ENCODE measurements around the gene DSTYK. TPM values are rescaled to one million over a fixed set of nuclear protein-coding genes. Genes with fewer than 3 reads are reported as not detected.
A peak's percentile ranks its signal among the peaks of the same experiment; 100 is the strongest.
"Not testable (repeated sequence)": the region's sequence is repeated elsewhere in the genome, so short reads cannot be mapped to it uniquely, and the experiment has no call there.

DSTYK gene
- polyA plus RNA-seq, 2 donors: 3.2 to 3.4 TPM

- no peaks in the 10 kb centered on the region for H3K27me3 ChIP-seq (ENCODE audit: control insufficient read depth in 1 of 2, insufficient read depth in 2 of 2, low read length in 2 of 2)
- H3K9me3 ChIP-seq (ENCODE audit: control insufficient read depth in 2 of 2, insufficient read depth in 1 of 2, low read depth in 1 of 2, low read length in 1 of 2): no peaks in the 10 kb centered on the region
- H3K4me3 ChIP-seq (ENCODE audit: low read depth in 1 of 2, low read length in 2 of 2): no peak overlapping the region
- peaks cover 2% of the 10 kb centered on the region in 2 donors for H3K4me1 ChIP-seq (ENCODE audit: control insufficient read depth in 2 of 2, insufficient read depth in 2 of 2, low read length in 1 of 2)
- WGBS, 2 donors: 35 to 49% methylated on average over 2 of the region's 2 CpGs
- H3K27ac ChIP-seq (ENCODE audit: low read depth in 2 of 2, low read length in 1 of 2): no peak overlapping the region
- H3K36me3 ChIP-seq (ENCODE audit: control insufficient read depth in 2 of 2, insufficient read depth in 2 of 2, low read length in 1 of 2): peaks cover 5% of the 10 kb centered on the region in 2 donors
These were observed 23.4 kb downstream of the DSTYK start for GRCh38 chr1:205188098-205188497.

GRCh38 chr1:205187420-205187819 lies 24.1 kb downstream of the DSTYK start:
- peak overlapping the region in 1 of 2 donors; percentile 19 for H3K27ac ChIP-seq (ENCODE audit: low read depth in 2 of 2, low read length in 1 of 2)
- no peaks in the 10 kb centered on the region for H3K27me3 ChIP-seq (ENCODE audit: control insufficient read depth in 1 of 2, insufficient read depth in 2 of 2, low read length in 2 of 2)
- H3K4me3 ChIP-seq (ENCODE audit: low read depth in 1 of 2, low read length in 2 of 2): no peak overlapping the region
- H3K4me1 ChIP-seq (ENCODE audit: control insufficient read depth in 2 of 2, insufficient read depth in 2 of 2, low read length in 1 of 2): peaks cover 2% of the 10 kb centered on the region in 2 donors
- WGBS, 2 donors: 94 to 95% methylated on average over 10 of the region's 10 CpGs
- peaks cover 5% of the 10 kb centered on the region in 2 donors for H3K36me3 ChIP-seq (ENCODE audit: control insufficient read depth in 2 of 2, insufficient read depth in 2 of 2, low read length in 1 of 2)
- H3K9me3 ChIP-seq (ENCODE audit: control insufficient read depth in 2 of 2, insufficient read depth in 1 of 2, low read depth in 1 of 2, low read length in 1 of 2): no peaks in the 10 kb centered on the region

- H3K27ac ChIP-seq (ENCODE audit: low read depth in 2 of 2, low read length in 1 of 2): no peak overlapping the region
- H3K4me3 ChIP-seq (ENCODE audit: low read depth in 1 of 2, low read length in 2 of 2): no peak overlapping the region
- H3K27me3 ChIP-seq (ENCODE audit: control insufficient read depth in 1 of 2, insufficient read depth in 2 of 2, low read length in 2 of 2): no peaks in the 10 kb centered on the region
- H3K4me1 ChIP-seq (ENCODE audit: control insufficient read depth in 2 of 2, insufficient read depth in 2 of 2, low read length in 1 of 2): peaks cover 0 to under 1% of the 10 kb centered on the region in 2 donors
- H3K9me3 ChIP-seq (ENCODE audit: control insufficient read depth in 2 of 2, insufficient read depth in 1 of 2, low read depth in 1 of 2, low read length in 1 of 2): no peaks in the 10 kb centered on the region
- peaks cover 5% of the 10 kb centered on the region in 2 donors for H3K36me3 ChIP-seq (ENCODE audit: control insufficient read depth in 2 of 2, insufficient read depth in 2 of 2, low read length in 1 of 2)
These were observed 25.3 kb downstream of the DSTYK start for GRCh38 chr1:205186191-205186590.

DNA sequence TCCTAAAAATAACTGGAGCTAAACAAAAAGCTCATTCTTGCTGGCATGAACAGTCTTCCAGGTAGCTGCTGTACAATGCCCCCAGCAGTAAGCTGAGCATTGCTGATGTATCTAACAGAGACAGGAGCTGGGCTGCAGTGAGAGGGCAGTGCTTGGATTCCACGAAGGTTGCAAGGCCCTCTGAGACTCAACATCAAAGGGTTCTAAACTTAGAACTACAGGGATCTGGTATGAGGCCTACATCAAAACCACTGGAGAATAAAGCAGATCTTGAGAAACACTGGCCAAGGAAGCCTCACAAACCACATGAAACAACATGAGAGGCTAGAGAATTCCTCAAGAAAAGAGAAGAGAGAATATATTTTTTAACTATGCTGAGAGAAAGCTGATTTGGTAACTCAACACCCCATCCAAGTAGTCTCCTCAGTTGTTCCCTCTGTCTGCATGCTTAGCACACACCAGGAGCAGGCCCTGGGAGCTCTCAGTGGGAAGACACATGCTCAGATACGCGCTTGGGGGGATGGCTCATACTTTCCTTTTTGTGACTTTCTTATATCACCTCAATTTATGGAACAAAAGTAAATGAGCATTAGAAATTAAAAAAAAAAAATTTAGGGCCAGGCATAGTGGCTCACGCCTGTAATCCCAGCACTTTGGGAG lies 27.7 kb downstream of the DSTYK start:
- H3K27me3 ChIP-seq (ENCODE audit: control insufficient read depth in 1 of 2, insufficient read depth in 2 of 2, low read length in 2 of 2): no peaks in the 10 kb centered on the region
- H3K4me3 ChIP-seq (ENCODE audit: low read depth in 1 of 2, low read length in 2 of 2): no peak overlapping the region
- no peak overlapping the region for H3K27ac ChIP-seq (ENCODE audit: low read depth in 2 of 2, low read length in 1 of 2)
- no peaks in the 10 kb centered on the region for H3K4me1 ChIP-seq (ENCODE audit: control insufficient read depth in 2 of 2, insufficient read depth in 2 of 2, low read length in 1 of 2)
- peaks cover 5% of the 10 kb centered on the region in 2 donors for H3K36me3 ChIP-seq (ENCODE audit: control insufficient read depth in 2 of 2, insufficient read depth in 2 of 2, low read length in 1 of 2)
- no peaks in the 10 kb centered on the region for H3K9me3 ChIP-seq (ENCODE audit: control insufficient read depth in 2 of 2, insufficient read depth in 1 of 2, low read depth in 1 of 2, low read length in 1 of 2)
- 45 to 61% methylated on average over 4 of the region's 4 CpGs for WGBS, 2 donors

DNA sequence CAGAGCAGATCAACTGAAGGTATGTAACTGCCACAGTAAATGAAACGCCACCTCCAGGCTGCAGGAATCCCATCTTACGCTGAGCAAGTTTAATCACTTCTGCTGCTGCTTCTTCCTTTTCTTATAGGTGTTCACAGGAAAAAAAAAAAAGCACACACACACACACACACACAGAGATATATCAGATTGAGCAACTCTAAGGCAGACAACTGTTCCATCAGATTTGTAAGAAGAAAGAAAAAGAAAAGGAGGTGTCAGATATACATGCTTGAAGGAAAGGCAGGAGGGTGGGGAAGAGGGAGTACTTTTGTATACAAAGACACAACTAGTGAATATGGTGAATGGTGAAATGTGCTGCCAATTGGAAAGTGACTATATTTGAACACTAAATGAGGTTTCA lies 28.6 kb downstream of the DSTYK start:
- Histone ChIP-seq H3K4me1 (ENCODE audit: control insufficient read depth in 2 of 2, insufficient read depth in 2 of 2, low read length in 1 of 2) (no peaks in the 10 kb centered on the region), H3K36me3 (ENCODE audit: control insufficient read depth in 2 of 2, insufficient read depth in 2 of 2, low read length in 1 of 2) (peaks cover 5% of the 10 kb centered on the region in 2 donors), H3K9me3 (ENCODE audit: control insufficient read depth in 2 of 2, insufficient read depth in 1 of 2, low read depth in 1 of 2, low read length in 1 of 2) (no peaks in the 10 kb centered on the region), H3K27ac (ENCODE audit: low read depth in 2 of 2, low read length in 1 of 2) (no peak overlapping the region), H3K27me3 (ENCODE audit: control insufficient read depth in 1 of 2, insufficient read depth in 2 of 2, low read length in 2 of 2) (no peaks in the 10 kb centered on the region), H3K4me3 (ENCODE audit: low read depth in 1 of 2, low read length in 2 of 2) (no peak overlapping the region)
- 91 to 100% methylated on average over 2 of the region's 2 CpGs for WGBS, 2 donors

DNA sequence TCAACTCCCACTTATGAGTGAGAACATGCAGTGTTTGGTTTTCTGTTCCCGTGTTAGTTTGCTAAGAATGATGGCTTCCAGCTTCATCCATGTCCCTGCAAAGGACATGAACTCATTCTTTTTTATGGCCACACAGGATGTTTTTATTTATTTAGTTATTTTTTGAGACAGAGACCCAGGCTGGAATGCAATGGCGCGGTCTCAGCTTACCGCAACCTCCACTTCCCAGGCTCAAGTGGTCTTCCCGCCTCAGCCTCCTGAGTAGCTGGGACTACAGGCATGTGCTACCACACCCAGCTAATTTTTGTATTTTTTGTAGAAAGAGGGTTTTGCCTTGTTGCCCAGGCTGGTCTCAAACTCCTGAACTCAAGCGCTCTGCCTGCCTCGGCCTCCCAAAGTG lies 31.2 kb downstream of the DSTYK start:
- H3K36me3 ChIP-seq (ENCODE audit: control insufficient read depth in 2 of 2, insufficient read depth in 2 of 2, low read length in 1 of 2); H3K27me3 ChIP-seq (ENCODE audit: control insufficient read depth in 1 of 2, insufficient read depth in 2 of 2, low read length in 2 of 2); H3K4me3 ChIP-seq (ENCODE audit: low read depth in 1 of 2, low read length in 2 of 2); H3K9me3 ChIP-seq (ENCODE audit: control insufficient read depth in 2 of 2, insufficient read depth in 1 of 2, low read depth in 1 of 2, low read length in 1 of 2); H3K27ac ChIP-seq (ENCODE audit: low read depth in 2 of 2, low read length in 1 of 2); H3K4me1 ChIP-seq (ENCODE audit: control insufficient read depth in 2 of 2, insufficient read depth in 2 of 2, low read length in 1 of 2): not testable (repeated sequence)
- WGBS, 2 donors: 89 to 98% methylated on average over 6 to 7 of the region's 7 CpGs

DNA sequence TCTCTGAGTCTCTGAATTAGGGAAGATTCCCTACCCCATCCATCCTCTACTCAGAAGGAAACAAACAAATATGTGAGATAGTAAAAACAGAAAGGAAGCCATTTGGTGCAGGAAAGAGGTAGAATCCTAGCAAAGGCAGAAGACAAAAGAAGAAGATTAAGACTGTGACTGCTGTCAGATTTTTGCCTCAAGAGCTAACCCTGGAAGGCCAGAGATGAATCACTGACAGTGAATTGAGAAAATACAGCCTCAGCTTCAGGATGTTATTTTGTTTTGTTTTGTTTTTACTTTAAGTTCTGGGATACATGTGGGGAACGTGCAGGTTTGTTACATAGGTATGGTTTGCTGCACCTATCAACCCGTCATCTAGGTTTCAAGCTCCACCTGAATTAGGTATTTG lies 31.7 kb downstream of the DSTYK start:
- Histone ChIP-seq H3K9me3 (ENCODE audit: control insufficient read depth in 2 of 2, insufficient read depth in 1 of 2, low read depth in 1 of 2, low read length in 1 of 2) (no peaks in the 10 kb centered on the region), H3K4me3 (ENCODE audit: low read depth in 1 of 2, low read length in 2 of 2) (no peak overlapping the region), H3K4me1 (ENCODE audit: control insufficient read depth in 2 of 2, insufficient read depth in 2 of 2, low read length in 1 of 2) (no peaks in the 10 kb centered on the region), H3K27me3 (ENCODE audit: control insufficient read depth in 1 of 2, insufficient read depth in 2 of 2, low read length in 2 of 2) (no peaks in the 10 kb centered on the region), H3K36me3 (ENCODE audit: control insufficient read depth in 2 of 2, insufficient read depth in 2 of 2, low read length in 1 of 2) (no peaks in the 10 kb centered on the region), H3K27ac (ENCODE audit: low read depth in 2 of 2, low read length in 1 of 2) (no peak overlapping the region)
- WGBS, 2 donors: 63 to 87% methylated on average over 2 of the region's 2 CpGs

DNA sequence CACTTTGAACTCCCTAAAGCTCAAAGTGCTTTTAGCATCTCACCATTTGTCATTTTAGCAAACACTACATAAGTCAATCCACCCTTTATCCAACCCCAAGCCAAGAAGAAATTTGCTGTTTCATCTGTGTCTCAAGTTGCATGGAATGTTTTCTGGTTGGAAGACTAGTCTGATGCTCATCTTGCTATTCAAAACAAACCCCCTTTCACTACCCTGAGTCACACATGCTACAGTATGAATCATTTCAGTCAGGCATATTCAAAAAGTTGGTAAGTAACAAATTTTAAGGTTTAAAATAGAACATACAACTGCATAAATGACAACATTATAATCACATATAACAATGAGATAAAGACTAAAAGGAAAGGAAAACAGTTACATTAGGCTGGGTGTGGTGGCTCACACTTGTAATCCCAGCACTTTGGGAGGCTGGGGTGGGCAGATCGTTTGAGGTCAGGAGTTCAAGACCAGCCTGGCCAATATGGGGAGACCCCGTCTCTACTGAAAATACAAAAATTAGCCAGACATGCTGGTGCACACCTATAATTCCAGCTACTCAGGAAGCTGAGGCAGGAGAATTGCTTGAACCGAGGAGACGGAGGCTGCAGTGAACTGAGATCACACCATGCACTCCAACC lies 38.7 kb downstream of the DSTYK start:
- H3K27me3 ChIP-seq (ENCODE audit: control insufficient read depth in 1 of 2, insufficient read depth in 2 of 2, low read length in 2 of 2): no peaks in the 10 kb centered on the region
- no peaks in the 10 kb centered on the region for H3K9me3 ChIP-seq (ENCODE audit: control insufficient read depth in 2 of 2, insufficient read depth in 1 of 2, low read depth in 1 of 2, low read length in 1 of 2)
- no peak overlapping the region for H3K27ac ChIP-seq (ENCODE audit: low read depth in 2 of 2, low read length in 1 of 2)
- no peaks in the 10 kb centered on the region for H3K4me1 ChIP-seq (ENCODE audit: control insufficient read depth in 2 of 2, insufficient read depth in 2 of 2, low read length in 1 of 2)
- peaks cover 2 to 7% of the 10 kb centered on the region in 2 donors for H3K36me3 ChIP-seq (ENCODE audit: control insufficient read depth in 2 of 2, insufficient read depth in 2 of 2, low read length in 1 of 2)
- no peak overlapping the region for H3K4me3 ChIP-seq (ENCODE audit: low read depth in 1 of 2, low read length in 2 of 2)
- 91 to 95% methylated on average over 4 of the region's 4 CpGs for WGBS, 2 donors

- no peak overlapping the region for H3K4me3 ChIP-seq (ENCODE audit: low read depth in 1 of 2, low read length in 2 of 2)
- peaks cover 2 to 7% of the 10 kb centered on the region in 2 donors for H3K36me3 ChIP-seq (ENCODE audit: control insufficient read depth in 2 of 2, insufficient read depth in 2 of 2, low read length in 1 of 2)
- no peaks in the 10 kb centered on the region for H3K27me3 ChIP-seq (ENCODE audit: control insufficient read depth in 1 of 2, insufficient read depth in 2 of 2, low read length in 2 of 2)
- no peaks in the 10 kb centered on the region for H3K4me1 ChIP-seq (ENCODE audit: control insufficient read depth in 2 of 2, insufficient read depth in 2 of 2, low read length in 1 of 2)
- no peaks in the 10 kb centered on the region for H3K9me3 ChIP-seq (ENCODE audit: control insufficient read depth in 2 of 2, insufficient read depth in 1 of 2, low read depth in 1 of 2, low read length in 1 of 2)
- 76 to 87% methylated on average over 5 of the region's 5 CpGs for WGBS, 2 donors
- no peak overlapping the region for H3K27ac ChIP-seq (ENCODE audit: low read depth in 2 of 2, low read length in 1 of 2)
These were observed 40.1 kb downstream of the DSTYK start for GRCh38 chr1:205171369-205171768.

All from esophagus (tissue), 2 donors.